ENCODE data around the gene CTDSPL. TPM values are rescaled to one million over a fixed set of nuclear protein-coding genes. Genes with fewer than 3 reads are reported as not detected.
"Not testable (repeated sequence)": the region's sequence is repeated elsewhere in the genome, so short reads cannot be mapped to it uniquely, and the experiment has no call there.

Gene CTDSPL
- total RNA-seq, 1 experiment from 2014 or later, result 7.3 TPM

DNA sequence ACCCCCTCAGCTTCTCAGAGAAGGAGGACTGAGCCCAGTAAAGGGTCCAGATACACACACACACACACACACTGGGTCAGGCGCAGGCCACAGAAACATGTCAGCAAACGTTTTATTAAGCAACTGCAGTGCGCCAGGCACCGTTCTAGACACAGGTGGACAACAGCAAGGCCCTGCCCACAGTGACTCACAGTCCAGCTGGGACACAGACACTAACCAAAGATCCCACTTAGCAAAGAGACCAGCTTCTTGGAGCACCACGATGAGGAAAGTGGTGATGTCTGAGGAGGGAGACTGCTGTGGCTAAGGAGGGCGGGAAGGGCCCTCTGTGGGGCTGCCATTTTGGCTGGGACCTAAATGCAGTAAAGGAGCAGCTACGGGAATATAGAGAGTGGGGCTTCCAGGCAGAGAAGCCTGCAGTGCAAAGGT, 126.1 kb downstream of the CTDSPL start:
- no peak for DNase-seq (ENCODE audit: low read depth)

DNA sequence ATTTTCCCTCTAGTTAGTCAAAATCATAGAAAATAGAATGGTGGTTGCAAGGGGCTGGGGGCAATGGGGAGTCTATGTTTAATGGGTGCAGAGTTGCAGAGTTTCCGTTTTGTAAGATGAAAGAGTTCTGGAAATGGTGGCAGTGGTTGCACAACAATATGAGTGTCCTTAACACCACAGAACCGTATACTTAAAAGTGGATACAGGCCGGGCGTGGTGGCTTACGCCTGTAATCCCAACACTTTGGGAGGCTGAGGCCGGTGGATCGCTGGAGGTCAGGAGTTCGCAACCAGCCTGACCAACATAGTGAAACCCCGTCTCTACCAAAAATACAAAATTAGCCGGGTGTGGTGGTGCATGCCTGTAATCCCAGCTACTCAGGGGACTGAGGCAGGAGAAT, 126.7 kb downstream of the CTDSPL start:
- not testable (repeated sequence) for DNase-seq (ENCODE audit: low read depth)

DNA sequence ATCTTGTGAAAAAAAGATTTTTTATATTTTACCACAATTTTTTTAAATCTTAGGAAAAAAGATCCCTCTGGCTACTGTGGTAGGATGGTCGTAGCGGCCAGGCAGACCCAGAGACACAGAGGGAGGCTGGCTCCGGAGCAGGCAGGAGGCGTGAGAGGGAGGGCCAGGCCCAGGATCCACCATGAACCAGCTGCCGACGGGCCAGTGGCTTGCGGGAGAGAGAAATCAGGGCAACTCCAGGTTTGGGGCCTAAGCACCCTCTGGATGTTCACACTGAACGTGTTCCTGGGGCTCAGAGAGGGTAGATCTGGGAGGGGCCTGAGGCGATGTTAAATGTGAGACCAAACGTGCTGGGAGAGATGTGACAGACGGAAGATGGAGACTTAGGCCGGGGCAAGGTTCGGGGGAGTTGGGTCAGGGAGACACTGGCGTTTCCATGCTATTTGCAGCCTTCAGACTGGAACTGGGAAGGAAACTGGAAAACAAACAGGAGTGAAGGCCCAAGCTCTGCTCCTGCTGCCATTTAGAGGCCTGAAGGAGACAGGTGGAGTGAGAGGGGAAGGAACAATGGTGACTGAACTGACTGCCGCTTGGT, 127.3 kb downstream of the CTDSPL start:
- no peak for DNase-seq (ENCODE audit: low read depth)

DNA sequence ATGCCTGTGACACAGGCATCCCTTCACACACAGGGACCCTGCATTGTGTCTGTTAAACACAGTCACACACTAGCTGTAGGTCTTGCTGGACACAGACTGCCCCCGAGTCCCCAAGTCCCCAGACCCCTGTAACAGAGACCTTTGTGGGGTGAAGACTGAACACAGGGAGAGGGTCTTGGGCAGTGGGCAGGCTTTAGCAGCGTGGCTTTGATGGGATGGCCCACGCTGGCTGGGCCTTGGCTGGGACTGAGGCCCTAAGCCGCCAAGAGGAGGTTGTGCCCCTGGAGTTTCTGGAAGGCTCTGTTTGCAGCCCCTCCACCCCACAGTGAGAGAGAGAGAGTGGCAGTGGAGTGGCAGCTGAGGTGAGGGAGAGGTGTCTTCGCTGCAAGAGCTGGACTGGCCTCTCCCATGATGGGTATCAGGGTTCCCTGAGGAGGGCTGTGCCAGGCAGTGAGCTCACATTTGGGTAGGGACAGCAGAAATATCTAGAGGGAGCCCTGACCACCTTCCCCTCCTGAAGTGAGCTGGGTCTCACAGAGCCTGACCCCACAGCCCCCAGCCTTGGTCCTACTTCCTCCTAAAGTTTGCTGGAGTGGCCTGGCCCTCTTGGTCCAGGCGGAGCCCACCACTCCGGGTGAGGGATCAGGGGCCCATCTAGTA, 128.3 kb downstream of the CTDSPL start:
- DNase-seq (ENCODE audit: low read depth), result no peak

DNA sequence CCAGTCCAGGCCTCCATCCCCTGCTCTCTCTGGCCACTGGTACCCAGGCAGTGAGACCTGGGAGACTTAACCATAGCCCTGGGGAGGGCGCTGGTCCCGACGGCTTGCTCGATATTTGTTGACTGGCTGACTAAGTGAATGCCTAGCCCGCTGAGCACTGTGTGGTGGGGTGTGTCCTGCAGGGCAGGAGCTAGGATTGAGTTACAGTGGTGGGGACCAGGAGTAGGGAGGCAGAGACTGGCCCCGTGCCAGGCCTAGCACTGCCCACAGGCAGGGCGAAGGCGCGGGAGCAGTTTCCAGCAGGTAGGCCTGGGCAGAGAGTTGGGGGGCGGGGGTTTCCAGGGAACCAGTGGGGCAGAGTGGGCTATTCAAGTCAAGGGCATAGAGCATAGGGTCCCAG, 128.8 kb downstream of the CTDSPL start, which contains the start of gene VILL:
Gene VILL, plus strand, starts transcription at position 260 of the 400 bp plus-strand sequence. CDS start 2,887 bp downstream, outside the sequence.
- DNase-seq (ENCODE audit: low read depth), result peak; percentile 29

DNA sequence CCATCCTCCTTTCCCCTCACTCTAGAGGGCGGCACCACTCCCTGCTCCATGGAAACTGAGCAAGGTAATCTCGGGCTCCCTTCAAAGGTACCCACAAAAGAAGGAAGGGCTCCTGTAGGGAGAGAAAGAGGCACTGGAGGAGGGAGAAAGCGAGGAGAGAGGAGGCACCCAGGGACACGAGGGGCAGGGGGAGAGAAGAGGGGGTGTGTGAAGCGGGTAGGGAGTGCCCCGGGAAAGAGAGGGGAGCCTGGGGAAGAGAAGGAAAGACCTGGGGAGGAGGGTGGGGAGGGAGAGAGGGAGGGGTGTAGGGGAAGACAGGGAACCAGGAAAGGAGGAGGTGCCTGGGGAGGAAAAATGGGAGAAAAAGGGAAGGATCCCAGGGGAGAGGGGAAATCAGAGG, 129.4 kb downstream of the CTDSPL start:
- DNase-seq (ENCODE audit: low read depth), result no peak

DNA sequence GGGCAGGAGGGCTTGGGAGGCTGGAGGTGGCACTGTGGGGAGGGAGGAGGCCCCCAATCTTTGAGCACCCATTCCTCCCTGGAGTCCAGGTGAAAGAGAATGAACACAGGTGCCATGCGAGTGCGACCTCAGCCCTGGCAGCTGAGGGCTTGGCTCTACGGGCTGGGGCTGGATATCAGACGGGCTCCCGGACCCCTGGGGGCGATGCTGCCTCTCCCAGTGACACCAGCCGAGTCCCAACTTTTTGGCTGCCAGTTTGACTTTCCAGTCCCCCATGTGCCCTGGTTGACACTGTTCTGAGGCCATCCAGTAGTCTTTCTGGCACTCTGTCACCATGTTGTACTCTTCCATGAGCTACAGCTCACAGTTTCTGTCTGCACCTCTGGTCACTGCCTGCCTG, 130.1 kb downstream of the CTDSPL start:
- no peak for DNase-seq (ENCODE audit: low read depth)

DNA sequence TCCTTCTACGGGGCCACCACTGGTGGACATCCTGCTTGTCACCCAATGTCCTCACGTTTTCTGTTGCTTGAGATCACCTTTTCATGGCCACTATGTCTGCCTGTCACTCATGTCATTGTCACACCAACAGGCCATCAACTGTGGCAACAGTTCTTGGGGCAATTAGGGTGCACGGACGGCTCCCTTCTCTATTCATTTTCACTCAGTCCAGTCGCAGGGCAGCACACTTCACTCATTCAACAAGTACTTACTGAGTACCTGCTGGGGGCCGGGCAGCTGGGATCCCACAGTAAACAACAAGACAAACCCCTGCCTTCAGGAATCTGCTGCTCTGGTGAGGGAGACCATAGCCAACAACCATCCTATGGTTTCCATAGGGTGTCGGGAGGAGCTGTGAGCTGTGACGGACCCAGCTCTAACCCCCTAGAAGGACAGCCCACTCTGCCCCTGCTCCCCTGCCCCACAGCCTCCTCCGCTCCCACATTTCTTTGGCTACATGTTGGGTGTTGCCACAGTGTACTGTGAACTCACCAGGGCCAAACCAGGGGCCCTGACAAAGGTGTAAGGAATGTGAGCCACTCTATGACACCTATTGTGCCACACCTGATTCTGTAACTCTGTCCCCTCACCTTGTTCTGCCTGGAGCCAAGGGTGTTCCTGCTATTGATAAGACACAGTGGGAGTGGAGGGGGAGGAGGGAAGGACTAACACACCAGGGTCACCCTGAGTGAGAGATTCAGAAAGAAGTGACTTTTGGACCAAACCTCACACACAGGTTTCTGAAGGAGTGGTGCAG, 130.8 kb downstream of the CTDSPL start:
- DNase-seq (ENCODE audit: low read depth), result no peak

DNA sequence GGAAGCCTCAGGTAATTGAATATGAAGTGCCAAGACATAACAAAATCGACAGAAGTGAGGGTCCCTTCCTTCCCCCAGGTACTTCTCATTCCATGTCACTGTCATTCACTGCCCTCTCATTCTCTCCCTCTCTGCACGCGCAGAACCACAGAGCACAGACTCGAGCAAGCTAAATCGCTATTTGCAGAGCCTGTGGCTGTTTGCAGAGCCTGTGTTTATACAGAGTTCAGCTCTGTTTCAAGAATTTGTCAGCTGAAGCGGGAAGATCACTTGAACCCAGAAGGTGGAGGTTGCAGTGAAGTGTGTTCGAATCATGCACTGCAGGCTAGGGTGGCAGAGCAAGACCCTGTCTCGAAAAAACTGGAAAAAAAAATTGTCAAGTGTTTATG, 131.4 kb downstream of the CTDSPL start:
- DNase-seq (ENCODE audit: low read depth), result no peak

DNA sequence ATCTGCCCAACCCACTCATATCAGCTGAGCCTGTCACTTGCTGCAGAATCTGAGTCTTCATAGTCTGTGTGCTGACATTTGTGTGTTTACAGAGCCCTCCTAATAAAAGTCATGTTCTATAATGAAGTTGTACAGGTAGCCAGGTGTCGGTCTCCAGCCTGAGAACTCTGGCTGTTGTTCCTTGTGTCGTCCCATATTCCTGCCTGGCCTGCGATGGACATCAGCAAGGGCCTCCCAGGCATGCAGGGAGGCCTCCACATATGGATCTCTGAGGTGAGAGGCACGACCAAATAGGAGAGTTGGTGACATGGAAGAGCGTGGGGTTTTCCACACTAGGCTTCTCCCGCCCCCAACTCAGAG, 131.8 kb downstream of the CTDSPL start:
- no peak for DNase-seq (ENCODE audit: low read depth)

DNA sequence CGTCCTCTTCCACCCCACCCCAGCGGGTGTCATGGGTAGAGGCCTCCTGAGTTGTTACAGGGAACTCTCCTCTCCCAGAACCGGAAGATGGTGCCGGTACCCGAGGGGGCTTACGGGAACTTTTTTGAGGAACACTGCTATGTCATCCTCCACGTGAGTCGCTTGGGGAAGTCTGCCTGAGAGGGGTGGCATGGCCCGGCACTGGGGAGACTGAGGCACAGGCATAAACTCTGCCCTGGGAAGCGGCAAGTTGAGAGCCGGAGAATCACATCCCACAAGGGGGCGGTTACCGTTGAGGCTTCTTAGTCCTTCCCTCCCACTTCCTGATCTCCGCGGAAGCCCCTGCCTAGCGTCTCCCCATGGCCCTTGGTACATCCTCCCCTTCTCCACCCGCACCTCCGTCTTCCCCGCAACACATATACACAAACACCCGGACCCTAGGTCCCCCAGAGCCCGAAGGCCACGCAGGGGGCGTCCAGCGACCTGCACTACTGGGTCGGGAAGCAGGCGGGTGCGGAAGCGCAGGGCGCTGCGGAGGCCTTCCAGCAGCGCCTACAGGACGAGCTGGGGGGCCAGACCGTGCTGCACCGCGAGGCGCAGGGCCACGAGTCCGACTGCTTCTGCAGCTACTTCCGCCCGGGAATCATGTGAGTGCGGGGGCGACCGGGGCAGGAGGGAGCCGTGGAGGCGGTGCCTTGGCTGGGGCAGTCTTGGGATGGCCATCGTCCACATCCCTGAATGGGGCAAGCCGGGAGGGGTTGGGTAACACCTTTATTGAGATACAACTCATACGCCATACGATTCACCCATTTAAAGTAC, 132.3 kb downstream of the CTDSPL start:
- DNase-seq (ENCODE audit: low read depth), result peak; percentile 85

DNA sequence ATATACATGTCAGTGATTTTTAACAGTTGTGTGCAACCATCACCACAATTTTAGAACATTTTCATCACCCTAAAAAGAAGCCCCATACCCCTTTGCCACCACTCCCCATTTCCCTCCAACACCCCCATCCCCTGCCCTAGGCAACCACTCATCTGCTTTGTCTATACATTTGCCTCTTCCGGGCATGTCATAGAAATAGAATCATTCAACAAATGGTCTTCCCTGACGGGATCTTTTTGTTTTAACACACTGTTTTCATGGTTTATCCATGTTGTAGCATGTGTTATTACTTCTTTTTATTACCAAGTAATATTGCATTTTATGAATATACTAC, 132.9 kb downstream of the CTDSPL start:
- DNase-seq (ENCODE audit: low read depth), result no peak

DNA sequence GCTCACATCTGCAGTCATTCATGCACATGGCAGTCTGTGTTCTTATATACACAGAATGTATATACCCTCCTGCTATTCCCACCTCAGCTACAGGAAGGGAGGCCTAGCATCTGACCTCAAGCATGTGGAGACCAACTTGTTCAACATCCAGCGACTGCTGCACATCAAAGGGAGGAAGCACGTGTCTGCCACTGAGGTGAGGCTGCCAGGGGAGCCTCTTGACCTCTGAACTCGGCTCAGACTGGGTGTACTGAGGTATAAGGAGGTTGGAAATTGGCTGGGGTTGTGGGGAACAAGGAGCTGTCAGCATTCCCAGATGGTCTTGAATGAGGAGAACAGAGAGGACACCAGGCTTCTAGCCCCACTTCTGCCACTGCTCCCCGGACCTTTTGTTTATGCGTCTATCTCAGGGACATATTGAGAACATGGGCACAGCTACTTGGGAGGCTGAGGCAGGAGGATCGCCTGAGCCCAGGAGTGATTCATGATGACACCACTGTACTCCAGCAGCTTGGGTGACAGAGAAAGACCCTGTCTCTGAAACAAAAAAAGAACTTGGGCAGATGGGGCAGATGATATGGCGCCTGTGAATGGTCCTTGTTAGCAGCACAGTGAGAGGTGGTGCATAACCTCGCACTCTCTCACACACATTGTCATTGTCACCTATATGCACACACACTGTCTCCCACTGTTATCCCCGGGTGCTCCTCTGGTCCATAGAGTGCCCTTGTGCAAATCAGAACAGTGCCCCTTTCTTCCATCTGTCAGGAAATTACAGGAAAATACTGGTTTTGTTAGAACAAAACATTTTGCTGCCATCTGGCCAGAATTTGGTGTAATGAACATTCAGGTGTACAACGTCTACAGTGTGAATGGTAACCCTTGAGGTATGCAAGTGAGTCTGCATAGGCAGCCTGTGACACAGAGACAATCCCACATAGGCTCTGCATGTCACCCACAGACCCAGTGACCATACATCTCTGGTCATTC, 134.3 kb downstream of the CTDSPL start:
- no peak for DNase-seq (ENCODE audit: low read depth)

DNA sequence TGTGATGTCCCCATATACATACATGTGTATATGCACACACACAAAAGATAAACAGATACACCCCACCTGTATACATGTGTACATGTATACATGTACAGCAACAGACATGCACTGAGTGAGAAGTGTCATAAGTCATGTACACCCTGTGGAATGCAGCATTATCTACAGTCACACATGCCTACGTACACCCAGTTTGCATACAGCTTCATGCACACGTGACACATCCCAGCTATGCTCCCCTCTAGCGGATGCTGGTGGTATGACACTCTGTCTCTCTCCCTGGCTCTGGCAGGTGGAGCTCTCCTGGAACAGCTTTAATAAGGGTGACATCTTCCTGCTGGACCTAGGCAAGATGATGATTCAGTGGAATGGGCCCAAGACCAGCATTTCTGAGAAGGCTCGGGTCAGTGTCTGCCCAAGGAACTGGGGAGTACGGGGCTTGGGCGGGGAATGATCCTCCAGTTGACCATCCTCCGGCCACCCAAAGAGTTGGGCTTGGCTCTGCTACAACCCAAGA, 135.2 kb downstream of the CTDSPL start:
- peak; percentile 71 for DNase-seq (ENCODE audit: low read depth)

DNA sequence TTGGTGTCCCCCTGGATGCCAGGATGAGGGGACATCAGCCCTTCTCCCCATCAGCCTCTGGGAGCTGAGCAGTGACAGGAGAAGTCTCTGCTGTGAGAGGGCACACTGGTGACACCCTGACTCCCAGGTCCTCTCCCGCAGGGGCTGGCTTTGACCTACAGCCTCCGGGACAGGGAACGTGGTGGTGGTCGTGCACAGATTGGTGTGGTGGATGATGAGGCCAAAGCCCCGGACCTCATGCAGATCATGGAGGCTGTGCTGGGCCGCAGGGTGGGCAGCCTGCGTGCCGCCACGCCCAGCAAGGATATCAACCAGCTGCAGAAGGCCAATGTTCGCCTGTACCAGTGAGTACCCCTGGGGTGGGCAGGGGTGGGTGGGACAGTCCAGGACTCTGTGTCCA, 135.7 kb downstream of the CTDSPL start:
- no peak for DNase-seq (ENCODE audit: low read depth)

DNA sequence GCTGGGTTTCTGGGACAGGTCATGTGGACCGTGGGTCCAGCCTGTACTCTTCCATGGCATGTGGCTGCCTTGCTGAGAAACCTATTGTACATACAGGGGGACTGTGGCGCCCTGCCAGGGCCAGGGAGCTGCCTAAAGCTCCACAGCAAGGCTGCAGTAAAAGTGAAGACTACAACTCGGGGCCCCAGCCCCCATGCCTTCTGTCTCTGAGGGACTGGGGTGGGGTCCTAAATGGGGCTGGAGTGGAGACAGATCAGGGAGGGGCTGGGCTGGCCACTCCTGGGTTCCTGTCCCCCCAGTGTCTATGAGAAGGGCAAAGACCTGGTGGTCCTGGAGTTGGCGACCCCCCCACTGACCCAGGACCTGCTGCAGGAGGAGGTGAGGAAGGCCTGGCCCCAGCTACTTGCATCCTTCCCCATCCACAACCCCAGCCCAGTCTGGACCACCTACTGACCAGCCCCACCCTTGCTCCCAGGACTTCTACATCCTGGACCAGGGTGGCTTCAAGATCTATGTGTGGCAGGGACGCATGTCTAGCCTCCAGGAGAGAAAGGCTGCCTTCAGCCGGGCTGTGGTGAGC, 136.2 kb downstream of the CTDSPL start:
- no peak for DNase-seq (ENCODE audit: low read depth)

DNA sequence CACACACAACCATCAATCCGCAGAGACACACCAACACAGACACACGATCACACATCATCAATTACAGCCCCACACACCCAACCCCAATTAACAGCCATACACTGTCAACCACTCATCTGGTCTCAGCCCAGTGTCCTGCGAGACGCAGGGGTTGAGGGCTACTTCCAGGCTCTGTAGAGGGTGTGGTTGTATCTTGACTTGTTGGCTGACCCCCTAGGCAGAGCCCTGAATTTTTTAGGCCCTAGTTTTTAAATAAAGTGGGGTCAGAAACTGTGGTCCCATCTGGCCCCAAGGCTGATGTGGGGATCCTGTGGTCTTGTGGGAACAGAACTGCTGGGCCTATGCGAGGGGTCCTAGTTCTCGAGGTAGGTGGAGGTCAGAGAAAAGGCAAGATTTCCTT, 138.2 kb downstream of the CTDSPL start:
- DNase-seq (ENCODE audit: low read depth), result no peak

DNA sequence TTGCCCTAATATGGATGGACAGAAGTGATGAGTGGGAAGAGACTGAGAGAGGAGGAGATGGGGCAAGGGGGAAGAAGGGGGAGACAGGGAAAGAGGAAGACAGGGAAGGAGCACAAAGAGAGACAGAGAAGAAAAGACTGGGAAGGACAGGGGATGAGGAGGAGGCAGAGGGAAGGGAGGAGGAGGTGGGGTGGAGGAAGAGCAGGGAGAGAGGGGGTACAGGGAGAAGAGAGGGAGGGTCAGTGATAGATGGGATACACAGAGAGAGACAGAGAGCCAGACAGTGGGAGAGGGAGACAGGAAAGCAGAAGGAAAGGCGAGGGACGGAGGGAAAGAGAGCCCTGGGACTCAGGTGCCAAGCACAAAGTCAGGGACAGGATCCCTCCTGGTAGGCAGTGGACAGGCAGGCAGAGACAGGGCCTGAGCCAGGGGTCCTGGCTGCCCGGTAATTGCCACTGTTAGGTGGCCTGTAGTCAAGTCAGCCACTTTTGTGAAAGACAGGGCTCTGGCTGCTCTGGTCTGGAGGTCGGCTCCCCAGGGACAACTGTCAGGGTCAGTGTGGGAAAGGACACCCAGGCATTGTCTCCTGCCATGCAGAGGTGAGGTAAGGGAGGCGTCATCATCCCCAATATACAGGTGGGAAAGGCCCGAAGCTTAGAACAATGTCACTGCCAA, 138.7 kb downstream of the CTDSPL start:
- DNase-seq (ENCODE audit: low read depth), result no peak

DNA sequence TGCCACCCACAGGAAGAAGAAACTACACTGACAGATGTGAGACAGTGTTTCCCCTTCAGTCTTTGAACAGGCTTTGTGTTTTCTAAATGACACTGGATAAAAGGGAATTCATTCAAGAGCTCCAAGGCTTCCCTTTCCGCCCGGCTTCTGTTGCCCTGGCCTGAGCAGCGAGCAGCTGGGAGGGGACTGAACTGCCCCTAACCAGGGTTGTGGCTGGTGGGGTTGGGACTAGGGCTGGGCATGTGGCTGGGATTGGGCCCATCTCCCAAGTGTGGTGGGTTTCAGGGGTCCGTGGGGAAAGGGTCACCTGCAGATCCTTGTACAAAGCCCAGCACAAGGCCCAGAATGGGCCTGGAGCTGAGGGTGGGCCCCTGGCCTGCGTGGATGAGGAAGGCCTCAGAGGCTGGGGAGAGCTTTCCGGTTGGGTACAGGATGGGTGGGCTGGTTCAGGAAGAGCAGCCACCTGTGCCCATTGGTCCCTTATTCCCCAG, 139.3 kb downstream of the CTDSPL start:
- no peak for DNase-seq (ENCODE audit: low read depth)
